NCI-H524 (cell line): ENCODE measurements around the gene RBM25.
"Not testable (repeated sequence)": the region's sequence is repeated elsewhere in the genome, so short reads cannot be mapped to it uniquely, and the experiment has no call there.

Experiments used
- DNase-seq, 2 experiments: peaks; one replicate each; lab custom pipeline; 2025; lab: John Stamatoyannopoulos, UW

Gene RBM25

DNA sequence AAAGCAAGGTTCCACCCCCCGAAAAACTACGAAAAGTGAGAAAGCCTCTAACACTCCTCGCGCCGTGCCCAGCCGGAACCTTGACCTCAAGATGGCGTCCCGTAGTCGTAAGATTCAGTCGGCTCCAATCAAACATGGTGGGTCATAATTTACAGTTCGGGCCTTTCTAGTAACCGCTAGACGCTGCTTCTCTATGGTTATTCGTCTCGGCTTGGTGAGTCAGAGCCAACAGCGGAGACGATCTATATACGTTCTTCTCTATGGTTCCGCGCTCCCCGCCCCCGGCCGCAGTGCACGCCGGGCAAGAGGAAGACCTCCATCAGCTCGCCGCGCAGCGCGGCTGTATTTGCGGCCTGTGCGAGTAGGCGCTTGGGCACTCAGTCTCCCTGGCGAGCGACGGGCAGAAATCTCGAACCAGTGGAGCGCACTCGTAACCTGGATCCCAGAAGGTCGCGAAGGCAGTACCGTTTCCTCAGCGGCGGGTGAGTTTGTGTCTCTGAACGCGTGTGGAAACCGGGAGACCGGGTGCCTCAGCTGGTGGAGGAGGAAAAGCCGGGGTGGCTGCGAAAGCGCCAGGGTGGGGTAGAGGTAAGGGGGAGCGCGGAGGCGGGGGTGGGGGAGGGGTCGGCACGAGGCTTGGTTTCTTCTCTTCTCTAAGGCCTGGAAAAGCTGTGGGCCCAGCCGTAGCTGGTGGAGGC is at the start of gene RBM25:
TSS of gene RBM25 (plus strand) at position 311 of the 698 bp plus-strand sequence. CDS start 13,108 bp downstream, outside the sequence.
- DNase-seq = peak; percentile 99 to 100

DNA sequence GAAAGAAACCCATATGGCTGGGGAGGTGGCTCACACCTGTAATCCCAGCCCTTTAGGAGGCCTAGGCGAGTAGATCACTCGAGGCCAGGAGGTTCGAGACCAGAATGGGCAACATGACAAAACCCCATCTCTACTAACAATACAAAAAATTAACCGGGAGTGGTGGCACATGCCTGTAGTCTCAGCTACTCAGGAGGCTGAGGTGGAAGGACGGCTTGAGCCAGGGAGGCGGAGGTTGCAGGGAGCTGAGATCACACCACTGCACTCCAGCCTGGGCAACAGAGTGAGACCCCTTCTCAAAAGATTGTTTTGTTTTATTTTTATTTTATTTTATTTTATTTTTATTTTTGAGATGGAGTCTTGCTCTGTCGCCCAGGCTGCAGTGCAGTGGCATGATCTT is 47.1 kb upstream of the RBM25 start:
- DNase-seq = not testable (repeated sequence)

GRCh38 chr14:73014105-73014504 is 44.2 kb upstream of the RBM25 start:
- no peak for DNase-seq

DNA sequence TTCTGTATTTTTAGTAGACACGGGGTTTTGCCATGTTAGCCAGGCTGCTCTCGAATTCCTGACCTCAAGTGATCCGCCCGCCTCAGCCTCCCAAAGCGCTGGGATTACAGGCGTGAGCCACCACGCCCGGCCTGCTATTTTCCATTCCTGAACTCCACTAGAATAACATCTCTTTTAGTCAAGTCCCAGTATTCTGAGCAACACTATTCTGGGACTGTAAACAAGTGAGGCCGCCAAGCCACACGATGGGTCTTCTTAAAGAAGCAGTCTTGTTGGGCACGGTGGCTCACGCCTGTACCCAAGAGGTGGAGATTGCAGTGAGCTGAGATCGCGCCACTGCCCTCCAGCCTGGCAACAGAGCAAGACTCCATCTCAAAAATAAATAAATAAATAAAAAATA is 42.8 kb upstream of the RBM25 start:
- DNase-seq = not testable (repeated sequence)

DNA sequence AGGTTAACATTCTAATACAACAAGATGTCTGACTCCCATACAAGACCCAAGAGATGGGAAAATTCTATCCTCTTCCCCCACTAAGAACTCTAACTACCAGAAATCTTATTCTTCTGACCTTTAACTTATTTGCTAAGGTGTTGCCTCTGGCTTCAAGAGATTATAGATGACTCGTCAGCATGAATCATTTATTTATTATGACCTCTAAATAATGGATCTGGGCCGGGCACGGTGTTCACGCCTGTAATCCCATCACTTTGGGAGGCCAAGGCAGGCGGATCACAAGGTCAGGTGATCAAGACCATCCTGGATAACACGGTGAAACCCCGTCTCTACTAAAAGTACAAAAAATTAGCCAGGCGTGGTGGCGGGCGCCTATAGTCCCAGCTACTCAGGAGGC is 42.3 kb upstream of the RBM25 start:
- not testable (repeated sequence) for DNase-seq

DNA sequence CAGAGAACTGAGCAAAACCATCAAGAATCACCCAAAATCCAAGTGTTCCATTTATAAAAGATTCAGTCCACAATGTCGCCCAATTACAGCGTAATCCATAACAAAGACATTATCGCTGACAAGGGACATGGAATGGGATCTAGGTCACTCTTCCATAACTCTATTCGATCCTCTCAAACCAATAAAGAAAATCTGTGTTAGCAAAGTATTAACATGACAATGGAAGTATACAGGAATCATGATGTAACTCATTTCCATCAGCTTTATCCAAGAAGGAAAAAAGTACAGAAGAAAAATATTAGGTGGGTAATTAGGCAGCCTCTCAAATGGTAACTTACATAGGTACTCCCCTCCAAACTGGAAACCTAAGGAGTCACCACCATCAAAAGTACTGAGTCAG is 36.3 kb upstream of the RBM25 start:
- DNase-seq = no peak

DNA sequence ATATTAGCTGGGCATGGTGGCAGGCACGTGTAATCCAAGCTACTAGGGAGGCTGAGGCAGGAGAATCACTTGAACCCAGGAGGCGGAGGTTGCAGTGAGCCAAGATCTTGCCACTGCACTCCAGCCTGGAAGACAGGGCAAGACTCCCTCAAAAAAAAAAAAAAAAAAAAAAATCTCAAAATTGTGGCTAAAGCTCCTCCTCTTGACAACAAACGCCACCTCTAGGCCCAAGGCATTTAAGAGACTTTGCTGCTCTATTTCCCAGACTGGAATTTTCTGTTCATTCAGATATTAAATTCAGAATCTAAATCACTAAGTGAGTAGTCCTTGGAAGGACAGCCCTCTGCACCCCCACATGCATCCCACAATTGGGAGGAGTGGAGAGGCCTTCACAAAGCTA is 32.8 kb upstream of the RBM25 start:
- DNase-seq = no peak

- DNase-seq = no peak
These were observed 32.0 kb upstream of the RBM25 start for GRCh38 chr14:73026243-73026844.

DNA sequence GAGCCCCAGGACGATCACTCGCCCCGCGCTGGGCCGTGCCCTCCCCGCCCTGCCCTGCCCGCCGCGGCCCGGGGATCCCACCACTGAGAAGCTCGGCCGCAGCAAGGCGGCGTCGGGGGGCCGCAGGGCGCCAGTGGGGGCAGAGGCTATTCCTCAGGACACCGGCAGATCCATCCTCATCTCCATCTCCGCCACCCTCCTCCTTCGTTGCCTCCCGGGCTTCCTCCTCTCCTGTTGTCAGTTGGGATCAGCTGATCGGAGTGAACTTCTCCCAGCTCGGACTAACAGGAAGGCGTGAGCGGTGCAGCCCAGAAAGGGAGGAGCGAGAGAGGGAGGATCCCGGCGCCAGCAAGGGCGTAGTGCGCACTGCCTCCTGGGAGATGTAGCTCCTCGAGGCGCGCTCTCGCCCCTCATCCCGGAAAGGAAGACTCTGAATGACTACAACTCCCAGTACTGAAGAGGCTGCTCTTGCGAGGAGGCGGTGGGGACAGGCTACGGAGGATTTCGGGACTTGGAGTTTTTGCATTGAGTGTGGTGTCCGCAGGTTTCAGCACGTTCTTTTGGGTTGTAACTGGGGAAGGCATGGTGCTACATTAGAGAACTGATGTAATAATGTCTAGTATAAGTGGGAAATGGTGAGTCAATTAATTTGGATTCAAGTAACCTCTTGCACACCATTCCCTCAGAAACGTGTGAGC is 31.3 kb upstream of the RBM25 start, which contains the start of gene ZFYVE1:
TSS of gene ZFYVE1 (minus strand) at position 262 of the 698 bp plus-strand sequence. CDS start 2,598 bp downstream, outside the sequence.
- peak; percentile 99 to 100 for DNase-seq

DNA sequence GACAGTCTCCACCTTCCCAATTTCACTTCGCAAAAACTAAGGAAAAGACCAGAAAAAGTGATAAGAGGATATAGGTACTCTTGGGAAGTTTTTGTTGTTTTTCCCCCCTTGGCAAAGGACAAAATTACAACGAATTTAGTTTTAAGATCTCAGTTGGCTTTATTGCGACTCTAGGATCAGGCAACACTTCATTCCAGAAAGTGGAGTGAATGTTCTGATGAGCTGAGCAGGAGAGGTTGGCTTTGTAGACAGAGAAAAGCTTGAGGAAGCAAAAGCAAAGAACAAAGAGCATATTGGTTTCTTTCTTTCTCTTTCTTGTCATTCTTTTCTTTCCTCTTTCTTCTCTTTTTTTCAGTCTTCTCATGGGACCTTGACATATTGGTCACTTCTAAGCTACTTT is 30.8 kb upstream of the RBM25 start:
- no peak for DNase-seq

- DNase-seq = no peak
These were observed 30.4 kb upstream of the RBM25 start for GRCh38 chr14:73027984-73028383.

GRCh38 chr14:73036706-73037450 is 21.5 kb upstream of the RBM25 start:
- DNase-seq = not testable (repeated sequence)

DNA sequence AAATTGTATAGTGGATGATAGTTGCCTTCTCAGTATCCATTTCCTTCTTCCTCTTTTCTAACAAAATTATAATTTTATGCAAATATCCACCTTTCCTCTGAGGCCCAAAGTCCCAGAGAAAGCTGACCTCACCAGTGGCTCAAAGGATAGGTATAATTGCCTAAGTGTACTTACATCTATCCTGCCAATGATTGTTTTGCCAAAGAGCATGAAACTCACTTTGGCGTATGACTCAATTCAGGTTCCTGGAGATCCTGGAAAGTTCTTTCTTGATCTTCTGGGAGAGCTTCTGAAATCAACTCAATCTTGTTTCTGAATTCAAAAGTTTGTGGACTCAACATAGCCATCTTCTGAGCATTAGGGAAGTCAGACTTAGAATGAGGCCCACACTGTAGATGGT is 10.5 kb upstream of the RBM25 start:
- DNase-seq = no peak

GRCh38 chr14:73049428-73049827 is 8.9 kb upstream of the RBM25 start:
- DNase-seq = peak; percentile 11 to 38

GRCh38 chr14:73055251-73055650 is 3.1 kb upstream of the RBM25 start:
- DNase-seq = no peak

GRCh38 chr14:73057944-73058223 is 450 bp upstream of the RBM25 start:
- no peak for DNase-seq

GRCh38 chr14:73058922-73059673 is 764 bp downstream of the RBM25 start:
- peak; percentile 66 to 72 for DNase-seq

- DNase-seq = no peak
These were observed 11.3 kb downstream of the RBM25 start for GRCh38 chr14:73069585-73069984.

GRCh38 chr14:73091044-73091443 is 32.7 kb downstream of the RBM25 start:
- no peak for DNase-seq

DNA sequence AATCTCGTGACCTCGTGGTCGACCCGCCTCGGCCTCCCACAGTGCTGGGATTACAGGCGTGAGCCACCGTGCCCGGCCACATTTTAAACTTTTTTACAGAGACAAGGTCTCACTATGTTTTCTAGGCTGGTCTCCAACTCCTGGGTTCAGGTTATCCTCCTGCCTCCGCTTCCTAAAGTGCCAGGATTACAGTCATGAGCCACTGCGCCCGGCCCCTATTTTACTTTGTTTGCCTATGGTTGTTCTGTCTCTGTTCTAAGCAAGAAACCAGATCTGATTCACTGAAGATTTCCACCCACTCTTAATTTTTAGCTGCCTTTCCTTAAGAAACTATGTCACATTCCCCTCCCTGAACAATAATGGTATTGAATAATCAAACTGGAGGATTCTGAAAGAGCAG is 39.1 kb downstream of the RBM25 start:
- DNase-seq = no peak

GRCh38 chr14:73100334-73100733 is 42.0 kb downstream of the RBM25 start:
- DNase-seq = no peak
